Breast epithelium (tissue), 4 donors: ENCODE data around the gene WWOX. TPM values are rescaled to one million over a fixed set of nuclear protein-coding genes. Genes with fewer than 3 reads are reported as not detected.

Source experiments
- DNase-seq, 2 donors: peaks; one replicate each; pipeline ENCODE4 v3.0.0-alpha.2; 2019; ENCODE audit warnings: low spot score in 2 of 2
- H3K27ac ChIP-seq, 2 donors: fragments of 200-600 bp; sonication (generic) in 1 of 2; one replicate each; pipeline ENCODE4 v1.5.1; 2016 to 2019; ENCODE audit warnings: mild to moderate bottlenecking in 1 of 2
- H3K27me3 ChIP-seq, 2 donors: fragments of 200-600 bp; sonication (generic) in 1 of 2; one replicate each; pipeline versions ENCODE4 v1.5.1 to v1.6.0; 2017 to 2019; ENCODE audit warnings: control low read depth in 1 of 2, mild to moderate bottlenecking in 1 of 2
- H3K36me3 ChIP-seq: fragments of 200-600 bp; one replicate; pipeline ENCODE4 v1.5.1; 2019
- H3K4me1 ChIP-seq, 2 donors: fragments of 200-600 bp; sonication (generic); one replicate each; pipeline ENCODE4 v1.5.1; 2016 to 2019; ENCODE audit warnings: control low read depth in 1 of 2
- H3K4me3 ChIP-seq, 3 donors: fragments of 200-600 bp; sonication (generic); 1 replicate in 2 of 3; 2 replicates in 1 of 3; pipeline ENCODE4 v1.5.1; 2016 to 2019; ENCODE audit warnings: mild to moderate bottlenecking in 3 of 3, moderate library complexity in 2 of 3
- H3K9me3 ChIP-seq, 2 donors: fragments of 200-600 bp; sonication (generic) in 1 of 2; one replicate each; pipeline ENCODE4 v1.5.1; 2016 to 2019; ENCODE audit warnings: control low read depth in 1 of 2
- POLR2A ChIP-seq: fragments of 450-650 bp; IDR thresholded peaks from one replicate; pipeline ENCODE4 v1.6.1; 2016; ENCODE audit warnings: antibody characterized with exemption, mild to moderate bottlenecking, moderate library complexity
- POLR2AphosphoS5 ChIP-seq, 3 donors: sonication (generic); formaldehyde crosslinking; IDR thresholded peaks; one replicate each; pipeline ENCODE4 v1.6.1; 2017; ENCODE audit warnings: antibody characterized with exemption in 3 of 3
- intact Hi-C: fragments of 100-400 bp; cut with DNase I; formaldehyde crosslinking; loops from one replicate; pipeline ENCODE4 v1.15.1; 2023; ENCODE audit warnings: low total_unique reads
- total RNA-seq, 3 donors: library from RNA; depleted of rRNA; stranded (reverse); fragments of >200 nt; gene quantifications; one replicate each; pipeline ENCODE4 v1.1.0, GENCODE V29; 2016
- TF ChIP-seq, protein P1 (sequence below), 3 donors: fragments of 450-650 bp; IDR thresholded peaks; one replicate each; pipeline ENCODE4 v1.5.1; 2016 to 2017; ENCODE audit warnings: antibody characterized with exemption in 3 of 3, mild to moderate bottlenecking in 3 of 3, moderate library complexity in 3 of 3

Gene WWOX
- total RNA-seq, 3 donors from 2014 or later, result 42.9 to 73.6 (median 43.4) TPM

DNA sequence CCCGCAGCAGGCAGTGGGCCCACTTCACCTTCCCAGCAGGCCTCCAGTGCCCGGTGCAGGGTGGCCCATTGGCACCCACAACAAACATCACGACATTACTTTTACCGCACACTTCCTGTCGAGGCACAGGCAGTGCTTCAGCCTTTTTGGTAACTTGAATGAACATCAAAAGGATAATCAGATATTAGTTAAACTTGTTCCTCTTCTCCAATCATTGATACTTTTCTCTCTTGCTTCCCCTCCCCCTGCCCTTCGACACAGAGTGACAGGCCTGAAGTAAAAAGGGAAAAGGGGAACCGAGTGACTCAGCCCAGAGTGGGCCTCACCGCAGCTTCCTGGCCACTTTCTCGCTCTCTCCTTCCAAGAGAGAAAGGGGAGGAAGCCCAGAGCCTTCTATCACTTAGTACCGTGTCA is 994.1 kb downstream of the WWOX start:
- Histone ChIP-seq H3K4me3 (no peak overlapping the region), H3K27ac (no peak overlapping the region), H3K4me1 (no peaks in the 10 kb centered on the region), H3K9me3 (no peaks in the 10 kb centered on the region), H3K27me3 (no peaks in the 10 kb centered on the region), H3K36me3 (no peaks in the 10 kb centered on the region)
- intact Hi-C loops, result no loop called here
- TF ChIP-seq POLR2AphosphoS5 (IDR thresholded peaks at IDR 0.05) (no peak), POLR2A (no peak)
- TF ChIP-seq, protein P1, sequence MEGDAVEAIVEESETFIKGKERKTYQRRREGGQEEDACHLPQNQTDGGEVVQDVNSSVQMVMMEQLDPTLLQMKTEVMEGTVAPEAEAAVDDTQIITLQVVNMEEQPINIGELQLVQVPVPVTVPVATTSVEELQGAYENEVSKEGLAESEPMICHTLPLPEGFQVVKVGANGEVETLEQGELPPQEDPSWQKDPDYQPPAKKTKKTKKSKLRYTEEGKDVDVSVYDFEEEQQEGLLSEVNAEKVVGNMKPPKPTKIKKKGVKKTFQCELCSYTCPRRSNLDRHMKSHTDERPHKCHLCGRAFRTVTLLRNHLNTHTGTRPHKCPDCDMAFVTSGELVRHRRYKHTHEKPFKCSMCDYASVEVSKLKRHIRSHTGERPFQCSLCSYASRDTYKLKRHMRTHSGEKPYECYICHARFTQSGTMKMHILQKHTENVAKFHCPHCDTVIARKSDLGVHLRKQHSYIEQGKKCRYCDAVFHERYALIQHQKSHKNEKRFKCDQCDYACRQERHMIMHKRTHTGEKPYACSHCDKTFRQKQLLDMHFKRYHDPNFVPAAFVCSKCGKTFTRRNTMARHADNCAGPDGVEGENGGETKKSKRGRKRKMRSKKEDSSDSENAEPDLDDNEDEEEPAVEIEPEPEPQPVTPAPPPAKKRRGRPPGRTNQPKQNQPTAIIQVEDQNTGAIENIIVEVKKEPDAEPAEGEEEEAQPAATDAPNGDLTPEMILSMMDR (IDR thresholded peaks at IDR 0.05), result no peak
- no peak for DNase-seq

DNA sequence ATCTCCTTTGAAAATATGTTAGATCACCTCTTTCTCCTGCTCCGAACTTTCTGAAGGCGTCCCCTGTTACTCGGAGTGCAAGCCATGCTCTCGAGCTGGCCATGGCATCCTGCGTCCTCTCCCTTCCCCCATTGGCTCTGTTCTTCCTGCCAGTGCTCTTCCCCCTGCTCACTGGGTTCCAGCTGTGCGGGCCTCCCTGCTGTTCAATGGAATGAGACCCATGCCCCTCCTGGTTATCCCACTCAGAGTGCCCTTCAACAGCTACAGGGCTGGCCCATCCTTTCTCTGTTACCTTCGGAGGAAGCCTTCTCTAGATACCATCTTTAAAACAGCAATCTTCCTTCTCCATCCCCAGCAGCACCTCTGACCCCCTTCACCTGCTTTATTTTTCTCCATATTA is 996.8 kb downstream of the WWOX start:
- Histone ChIP-seq H3K4me1 (no peaks in the 10 kb centered on the region), H3K27me3 (no peaks in the 10 kb centered on the region), H3K36me3 (no peaks in the 10 kb centered on the region), H3K4me3 (no peak overlapping the region), H3K9me3 (no peaks in the 10 kb centered on the region), H3K27ac (no peak overlapping the region)
- intact Hi-C loops, result no loop called here
- TF ChIP-seq POLR2AphosphoS5 (IDR thresholded peaks at IDR 0.05) (no peak), POLR2A (no peak)
- TF ChIP-seq, protein P1 (IDR thresholded peaks at IDR 0.05), result no peak
- no peak for DNase-seq

DNA sequence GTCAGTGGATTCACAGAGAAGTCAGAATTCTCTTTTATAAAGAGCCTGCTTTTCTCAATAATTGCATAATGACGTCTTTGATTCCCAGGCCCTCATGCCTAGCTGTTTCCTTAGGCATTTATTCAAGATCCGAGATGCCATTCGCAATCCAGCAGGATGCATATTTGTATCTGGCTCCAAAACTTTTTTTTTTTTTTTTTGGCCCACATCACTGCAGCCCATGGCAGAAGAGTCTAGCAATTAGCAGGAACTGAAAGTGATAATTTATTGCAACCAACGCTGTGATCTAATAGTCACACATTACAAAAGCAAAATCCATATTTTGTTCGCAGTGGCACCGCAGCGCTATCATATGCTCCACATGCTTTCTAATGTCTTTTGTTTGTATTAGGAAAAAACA is 997.7 kb downstream of the WWOX start:
- Histone ChIP-seq H3K27me3 (no peaks in the 10 kb centered on the region), H3K4me3 (no peak overlapping the region), H3K4me1 (no peaks in the 10 kb centered on the region), H3K9me3 (no peaks in the 10 kb centered on the region), H3K36me3 (no peaks in the 10 kb centered on the region), H3K27ac (no peak overlapping the region)
- DNase-seq, result no peak
- intact Hi-C loops, result no loop called here
- TF ChIP-seq POLR2A, result no peak

DNA sequence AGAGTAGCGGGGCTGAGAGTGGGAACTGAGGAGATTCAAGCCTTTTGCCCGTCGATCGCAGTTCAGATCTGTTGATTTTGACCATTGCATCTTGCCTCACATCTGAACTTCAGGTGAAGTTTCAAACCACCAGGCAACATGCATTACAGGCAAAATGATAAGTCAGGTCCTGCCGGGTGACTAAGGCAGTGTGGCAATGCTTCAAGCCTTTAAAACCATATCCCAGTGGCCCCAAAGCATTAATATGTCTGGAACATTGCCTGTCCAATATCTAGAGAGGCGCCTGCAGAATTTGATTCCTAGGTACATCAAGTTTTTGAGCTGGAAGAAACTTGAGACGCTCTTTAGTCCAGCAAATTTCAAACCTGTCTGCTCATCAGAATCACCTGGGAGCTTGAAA is 998.3 kb downstream of the WWOX start:
- H3K9me3 ChIP-seq, result no peaks in the 10 kb centered on the region
- no peak overlapping the region for H3K27ac ChIP-seq
- TF ChIP-seq POLR2AphosphoS5 (IDR thresholded peaks at IDR 0.05), result no peak
- TF ChIP-seq, protein P1 (IDR thresholded peaks at IDR 0.05), result no peak
- no peaks in the 10 kb centered on the region for H3K27me3 ChIP-seq
- H3K36me3 ChIP-seq, result no peaks in the 10 kb centered on the region
- intact Hi-C loops, result no loop called here
- no peak for DNase-seq
- no peak overlapping the region for H3K4me3 ChIP-seq
- no peaks in the 10 kb centered on the region for H3K4me1 ChIP-seq

DNA sequence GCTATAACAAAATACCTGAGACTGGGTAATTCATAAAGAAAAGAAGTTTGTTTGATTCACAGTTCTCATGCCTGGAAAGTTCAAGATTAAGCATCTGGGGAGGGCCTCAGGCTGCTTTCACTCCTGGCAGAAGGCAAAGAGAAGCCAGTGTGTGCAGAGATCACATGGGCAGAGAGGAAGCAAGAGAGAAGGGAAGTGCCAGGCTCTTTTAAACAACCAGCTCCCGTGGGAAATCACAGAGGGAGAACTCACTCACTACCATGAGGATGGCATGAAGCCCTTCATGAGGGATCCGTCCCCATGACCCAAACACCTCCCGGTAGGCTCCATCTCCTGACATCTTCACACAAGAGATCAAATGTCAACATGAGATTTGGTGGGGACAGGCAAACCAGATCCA is 999.5 kb downstream of the WWOX start:
- H3K36me3 ChIP-seq, result no peaks in the 10 kb centered on the region
- no peak overlapping the region for H3K4me3 ChIP-seq
- no peaks in the 10 kb centered on the region for H3K27me3 ChIP-seq
- no peak overlapping the region for H3K27ac ChIP-seq
- H3K9me3 ChIP-seq, result no peaks in the 10 kb centered on the region
- intact Hi-C loops, result no loop called here
- no peak for DNase-seq
- TF ChIP-seq, protein P1 (IDR thresholded peaks at IDR 0.05), result no peak
- TF ChIP-seq POLR2A (no peak), POLR2AphosphoS5 (IDR thresholded peaks at IDR 0.05) (no peak)
- no peaks in the 10 kb centered on the region for H3K4me1 ChIP-seq

DNA sequence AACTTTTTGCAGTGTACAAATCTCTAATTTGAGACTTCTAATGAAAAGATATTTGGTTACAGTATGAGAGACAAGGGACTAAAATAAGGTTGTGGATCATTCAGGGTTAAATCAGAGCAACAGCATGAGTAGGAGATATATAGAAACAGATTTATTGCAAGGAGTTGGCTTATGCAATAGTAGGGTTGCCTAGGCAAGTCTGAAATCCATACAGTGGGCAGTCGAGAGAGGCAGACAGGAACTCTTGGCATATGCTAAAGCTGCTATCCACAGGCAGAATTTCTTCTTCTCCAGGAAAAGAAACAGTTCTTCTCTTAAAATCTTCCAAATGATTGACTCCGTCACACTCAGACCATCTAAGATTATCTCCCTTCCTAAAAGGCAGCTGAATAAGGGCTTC is 1000.3 kb downstream of the WWOX start:
- H3K4me1 ChIP-seq, result no peaks in the 10 kb centered on the region
- intact Hi-C loops, result no loop called here
- H3K36me3 ChIP-seq, result no peaks in the 10 kb centered on the region
- no peak for TF ChIP-seq POLR2A
- TF ChIP-seq, protein P1 (IDR thresholded peaks at IDR 0.05), result no peak
- TF ChIP-seq POLR2AphosphoS5 (IDR thresholded peaks at IDR 0.05), result no peak
- H3K27me3 ChIP-seq, result no peaks in the 10 kb centered on the region
- no peak overlapping the region for H3K27ac ChIP-seq
- no peak for DNase-seq
- H3K4me3 ChIP-seq, result no peak overlapping the region
- H3K9me3 ChIP-seq, result no peaks in the 10 kb centered on the region
